Transverse colon (tissue), 3 donors: ENCODE measurements around the gene THADA.

Source experiments
- CTCF ChIP-seq, 5 experiments: fragments of 200-600 bp in 3 of 5; fragments of 450-650 bp in 2 of 5; sonication (generic) in 3 of 5; IDR thresholded peaks; 1 replicate in 2 of 5; 2 replicates in 3 of 5; pipeline ENCODE4 v1.5.1; 2016 to 2017; ENCODE audit warnings: antibody characterized with exemption in 5 of 5, inconsistent platforms in 3 of 5, mild to moderate bottlenecking in 2 of 5, moderate library complexity in 1 of 5
- POLR2A ChIP-seq: fragments of 450-650 bp; IDR thresholded peaks from one replicate; pipeline ENCODE4 v1.6.1; 2016; ENCODE audit warnings: antibody characterized with exemption, mild to moderate bottlenecking, moderate library complexity

- TF ChIP-seq CTCF (IDR thresholded peaks at IDR 0.05) = no peak
- TF ChIP-seq POLR2A = peak; percentile 47
These were observed 375.5 kb downstream of the THADA start for GRCh38 chr2:43220229-43220751.
